Thyroid gland (tissue), 4 donors: ENCODE results near the gene SECTM1.

Source experiments
- CTCF ChIP-seq, 6 experiments: fragments of 200-600 bp in 3 of 6; fragments of 450-650 bp in 3 of 6; sonication (generic) in 3 of 6; IDR thresholded peaks; one replicate each; pipeline ENCODE4 v1.5.1; 2016 to 2019; ENCODE audit warnings: antibody characterized with exemption in 6 of 6, mild to moderate bottlenecking in 2 of 6, inconsistent platforms in 1 of 6, moderate library complexity in 1 of 6
- POLR2A ChIP-seq, 2 donors: fragments of 450-650 bp; IDR thresholded peaks; one replicate each; pipeline ENCODE4 v1.6.1; 2017; ENCODE audit warnings: antibody characterized with exemption in 2 of 2, mild to moderate bottlenecking in 2 of 2, moderate library complexity in 1 of 2

- no peak for TF ChIP-seq CTCF (IDR thresholded peaks at IDR 0.05)
- TF ChIP-seq POLR2A (IDR thresholded peaks at IDR 0.05) = no peak
Observed at GRCh38 chr17:82367724-82368524, 34.4 kb upstream of the SECTM1 start.
